A673 (cell line): Measurements from ENCODE around the gene TBC1D4.

Source experiments
- CTCF ChIP-seq: fragments of 300-800, 200-600 bp; sonication (generic); conservative IDR thresholded peaks from 2 replicates; pipeline ENCODE4 v1.5.1; 2017; ENCODE audit warnings: low read depth, mild to moderate bottlenecking, antibody characterized with exemption, low read length, moderate library complexity, mixed read lengths
- EZH2 ChIP-seq: fragments of 200-600 bp; sonication (generic); IDR thresholded peaks from 2 replicates; pipeline ENCODE4 v1.6.1; 2017; ENCODE audit warnings: borderline replicate concordance, low read depth, mild to moderate bottlenecking, mixed read lengths, antibody characterized with exemption, low read length; ENCODE audit not compliant: poor library complexity, severe bottlenecking

GRCh38 chr13:75391432-75392100, 90.4 kb downstream of the TBC1D4 start:
- no peak for TF ChIP-seq EZH2
- no peak for TF ChIP-seq CTCF
